Iris pigment epithelial cell (primary cell): ENCODE data around the gene TMC6.
"Not testable (repeated sequence)": the region's sequence is repeated elsewhere in the genome, so short reads cannot be mapped to it uniquely, and the experiment has no call there.

ENCODE experiments used
- DNase-seq: peaks from one replicate; pipeline ENCODE4 v3.0.0-alpha.2; 2011; ENCODE audit warnings: low read depth

The TMC6 gene

GRCh38 chr17:78075545-78075944 is 53.0 kb downstream of the TMC6 start:
- no peak for DNase-seq

GRCh38 chr17:78075011-78075410 is 53.5 kb downstream of the TMC6 start:
- DNase-seq, result no peak

- no peak for DNase-seq
These were observed 55.6 kb downstream of the TMC6 start for GRCh38 chr17:78072961-78073360.

GRCh38 chr17:78069695-78070094 is 58.9 kb downstream of the TMC6 start:
- DNase-seq, result no peak

GRCh38 chr17:78066976-78067375 is 61.6 kb downstream of the TMC6 start:
- not testable (repeated sequence) for DNase-seq

GRCh38 chr17:78064708-78065107 is 63.8 kb downstream of the TMC6 start:
- no peak for DNase-seq

GRCh38 chr17:78063489-78063888 is 65.1 kb downstream of the TMC6 start:
- no peak for DNase-seq

GRCh38 chr17:78062596-78062995 is 66.0 kb downstream of the TMC6 start:
- DNase-seq, result no peak
